ENCODE results near the gene USP15.
A peak's percentile ranks its signal among the peaks of the same experiment; 100 is the strongest.

The USP15 gene
- 168 to 183 reads per million in 2 experiments for total RNA-seq

GRCh38 chr12:62259993-62260732 lies at the start of gene USP15:
TSS of gene USP15 (plus strand) at chr12:62260404. CDS start at chr12:62260415, 11 bp downstream.
- peak; percentile 91 for DNase-seq (ENCODE audit: low read depth)

- peak; percentile 12 for DNase-seq (ENCODE audit: low read depth)
Measured at GRCh38 chr12:62210422-62210821, 49.8 kb upstream of the USP15 start.

- no peak for DNase-seq (ENCODE audit: low read depth)
Measured at GRCh38 chr12:62211510-62211909, 48.7 kb upstream of the USP15 start.

GRCh38 chr12:62214846-62215245 lies 45.4 kb upstream of the USP15 start:
- no peak for DNase-seq (ENCODE audit: low read depth)

- DNase-seq (ENCODE audit: low read depth): no peak
Measured at GRCh38 chr12:62215506-62215905, 44.7 kb upstream of the USP15 start.

- no peak for DNase-seq (ENCODE audit: low read depth)
Measured at GRCh38 chr12:62217466-62218194, 42.6 kb upstream of the USP15 start.

GRCh38 chr12:62221107-62221506 lies 39.1 kb upstream of the USP15 start:
- DNase-seq (ENCODE audit: low read depth): no peak

- DNase-seq (ENCODE audit: low read depth): no peak
Measured at GRCh38 chr12:62224601-62225000, 35.6 kb upstream of the USP15 start.

GRCh38 chr12:62227091-62227490 lies 33.1 kb upstream of the USP15 start:
- no peak for DNase-seq (ENCODE audit: low read depth)

GRCh38 chr12:62230652-62231051 lies 29.6 kb upstream of the USP15 start:
- no peak for DNase-seq (ENCODE audit: low read depth)

- no peak for DNase-seq (ENCODE audit: low read depth)
Measured at GRCh38 chr12:62232143-62232729, 28.0 kb upstream of the USP15 start.

- no peak for DNase-seq (ENCODE audit: low read depth)
Measured at GRCh38 chr12:62233805-62234204, 26.4 kb upstream of the USP15 start.

- no peak for DNase-seq (ENCODE audit: low read depth)
Measured at GRCh38 chr12:62239571-62239970, 20.6 kb upstream of the USP15 start.

GRCh38 chr12:62247281-62248045 lies 12.7 kb upstream of the USP15 start:
- DNase-seq (ENCODE audit: low read depth): no peak

- DNase-seq (ENCODE audit: low read depth): no peak
Measured at GRCh38 chr12:62248873-62249272, 11.3 kb upstream of the USP15 start.

- DNase-seq (ENCODE audit: low read depth): no peak
Measured at GRCh38 chr12:62249419-62249818, 10.8 kb upstream of the USP15 start.

- no peak for DNase-seq (ENCODE audit: low read depth)
Measured at GRCh38 chr12:62250671-62251608, 9.3 kb upstream of the USP15 start.

GRCh38 chr12:62251609-62251958 lies 8.6 kb upstream of the USP15 start:
- DNase-seq (ENCODE audit: low read depth): no peak

GRCh38 chr12:62252576-62252975 lies 7.6 kb upstream of the USP15 start:
- no peak for DNase-seq (ENCODE audit: low read depth)

GRCh38 chr12:62254967-62255366 lies 5.2 kb upstream of the USP15 start:
- DNase-seq (ENCODE audit: low read depth): no peak

GRCh38 chr12:62256408-62257096 lies 3.7 kb upstream of the USP15 start:
- DNase-seq (ENCODE audit: low read depth): no peak

All from T follicular helper cell (primary cell).